Activated T-cell treated with anti-CD3 and anti-CD28 coated beads for 4 hours (primary cell): ENCODE data around the gene ACOT7.

Experiments used
- DNase-seq: peaks from one replicate; pipeline ENCODE4 v3.0.0-alpha.2; 2020

ACOT7 gene

DNA sequence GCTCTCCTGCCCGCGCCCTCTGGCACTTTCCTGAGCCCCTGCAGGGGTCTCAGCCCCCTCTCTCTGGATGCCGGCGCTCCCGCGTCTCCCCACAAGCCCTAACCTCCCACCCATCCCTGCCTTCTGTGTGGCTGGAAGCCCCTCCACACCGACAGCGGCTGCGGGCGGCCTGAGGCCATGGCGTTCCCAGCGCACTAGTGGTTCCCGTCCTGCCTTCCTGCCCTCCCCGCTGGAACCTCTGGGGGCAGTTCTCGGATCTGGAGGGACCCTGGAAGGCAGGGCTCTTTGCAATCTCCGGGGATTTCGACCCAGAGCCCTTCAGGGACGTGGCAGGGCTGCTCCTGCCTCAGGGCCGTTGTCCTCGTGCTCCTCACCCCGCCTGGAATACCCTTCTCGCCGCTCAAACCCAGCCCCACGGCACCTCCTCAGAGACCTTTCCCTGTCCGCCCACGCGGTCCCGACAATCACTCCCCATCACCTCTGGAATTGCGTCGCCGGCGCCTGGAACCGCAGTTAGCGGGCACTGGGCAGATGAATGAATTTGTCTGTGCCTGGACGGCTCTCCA is 30.5 kb upstream of the ACOT7 start:
- no peak for DNase-seq

DNA sequence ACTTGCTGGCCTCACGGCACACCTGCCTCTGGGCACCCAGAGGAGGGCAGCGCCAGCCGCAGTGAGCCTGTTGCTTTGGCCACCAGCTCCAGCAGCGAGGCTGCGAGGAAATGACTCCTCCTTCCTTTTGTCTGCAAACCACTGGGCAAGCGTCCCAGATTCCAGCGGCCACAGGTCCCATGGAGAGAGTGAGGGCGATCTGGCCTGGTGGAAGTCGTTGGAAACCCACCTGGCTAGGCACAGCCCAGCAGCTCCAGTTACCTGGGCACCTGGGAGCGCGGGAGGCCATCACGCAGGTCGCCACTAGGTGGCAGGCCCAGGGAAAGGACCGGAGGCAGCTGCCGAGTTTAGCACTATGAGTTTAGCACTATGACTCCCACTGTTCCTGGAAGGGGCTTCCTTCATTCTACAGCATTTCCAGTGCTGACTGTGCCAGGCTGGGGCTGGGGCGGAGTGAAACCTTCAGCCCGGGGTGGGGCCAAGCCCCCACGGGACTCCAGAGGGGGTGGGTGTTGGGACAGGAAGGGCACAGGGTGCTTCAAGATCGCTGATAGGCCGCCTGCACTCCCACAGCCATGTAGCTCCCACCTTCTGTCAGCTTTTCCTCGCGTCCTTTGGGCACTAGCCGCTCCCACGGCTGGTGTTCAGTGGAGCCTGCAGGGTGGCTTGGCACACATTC is 29.9 kb upstream of the ACOT7 start:
- DNase-seq = peak; percentile 69

DNA sequence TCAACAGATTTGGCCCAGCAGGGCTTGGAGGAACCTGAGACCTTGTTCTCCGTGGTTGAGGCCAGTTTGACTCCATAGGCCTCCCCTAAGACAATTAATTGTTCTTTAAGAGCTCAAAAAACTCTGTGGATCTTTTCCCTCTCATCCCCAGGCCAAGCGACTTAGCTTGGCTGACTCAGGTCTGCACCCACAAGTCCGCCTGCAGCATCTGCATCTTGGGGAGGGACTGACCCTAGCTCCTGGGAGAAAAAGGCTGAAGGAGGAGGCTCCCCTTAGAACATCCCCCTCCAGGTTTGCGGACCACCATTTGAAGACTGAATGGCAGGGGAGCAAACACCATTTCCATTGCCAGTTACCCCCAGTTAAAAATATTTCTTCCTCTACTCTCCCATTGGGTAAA is 27.7 kb upstream of the ACOT7 start:
- DNase-seq = no peak

DNA sequence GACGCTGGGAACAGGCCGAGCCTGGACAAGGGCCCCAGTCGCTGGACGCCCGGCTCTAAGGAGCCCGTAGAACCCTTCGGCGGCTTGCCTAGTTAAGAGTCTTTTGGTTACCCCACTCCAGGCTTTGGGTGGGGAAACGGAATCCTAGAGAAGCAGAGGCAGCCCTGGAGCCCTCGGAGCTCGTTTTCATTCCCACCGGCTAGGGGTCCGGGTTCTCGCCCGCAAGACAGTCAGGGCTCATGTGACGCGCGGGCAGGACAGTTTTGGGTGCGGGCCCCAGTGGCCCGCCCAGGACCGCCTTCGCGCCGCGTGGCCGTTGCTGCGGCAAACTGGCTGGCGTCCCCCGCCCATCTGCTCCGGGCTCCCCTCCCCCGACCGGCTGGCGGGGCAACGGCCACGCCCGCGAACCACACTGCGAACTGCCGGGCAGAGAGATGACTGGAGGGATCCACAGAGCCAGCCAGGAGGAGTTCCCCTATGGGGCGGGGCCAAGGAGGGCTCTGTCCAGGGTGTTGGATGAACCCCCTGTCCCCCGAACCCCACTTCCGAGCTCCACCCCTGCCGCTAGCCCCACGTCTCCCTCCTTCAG is 27.0 kb upstream of the ACOT7 start:
- DNase-seq = no peak

DNA sequence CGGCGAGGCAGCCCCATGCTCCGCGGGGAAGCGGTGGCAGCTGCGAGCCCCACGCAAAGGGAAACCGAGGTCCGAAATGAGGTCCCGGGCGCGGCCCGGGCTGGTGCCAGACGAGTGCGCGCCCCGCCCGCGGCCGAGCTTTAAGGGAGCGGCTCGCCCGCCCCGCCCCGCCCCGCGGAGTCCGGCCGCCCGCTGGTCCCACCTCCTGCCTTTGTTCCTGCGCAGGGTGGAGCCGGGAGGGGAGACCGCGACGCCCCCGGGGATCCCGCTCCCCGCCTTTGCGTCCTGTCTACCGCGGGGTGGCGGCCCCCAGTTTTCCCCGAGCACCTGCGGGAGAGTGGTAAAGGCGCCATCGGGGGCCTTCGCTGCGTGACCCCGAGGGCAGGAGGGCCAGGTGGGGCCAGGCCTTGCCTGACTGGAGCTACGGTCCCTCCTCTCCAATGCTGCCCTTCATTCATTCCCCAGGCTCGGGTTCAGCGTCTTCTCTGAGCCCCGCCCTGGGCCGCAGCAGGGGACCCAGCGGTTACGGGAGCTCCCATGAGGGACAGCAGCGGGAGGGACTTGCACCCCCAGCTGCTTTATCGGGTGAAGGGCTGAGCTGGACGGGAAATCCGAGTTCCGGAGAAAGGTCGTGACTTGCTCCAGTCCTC is 26.4 kb upstream of the ACOT7 start, which contains the start of gene HES2:
Gene HES2 (minus strand): TSS at position 116 of the 650 bp plus-strand sequence. CDS start 99 bp downstream, at position 17.
- no peak for DNase-seq

DNA sequence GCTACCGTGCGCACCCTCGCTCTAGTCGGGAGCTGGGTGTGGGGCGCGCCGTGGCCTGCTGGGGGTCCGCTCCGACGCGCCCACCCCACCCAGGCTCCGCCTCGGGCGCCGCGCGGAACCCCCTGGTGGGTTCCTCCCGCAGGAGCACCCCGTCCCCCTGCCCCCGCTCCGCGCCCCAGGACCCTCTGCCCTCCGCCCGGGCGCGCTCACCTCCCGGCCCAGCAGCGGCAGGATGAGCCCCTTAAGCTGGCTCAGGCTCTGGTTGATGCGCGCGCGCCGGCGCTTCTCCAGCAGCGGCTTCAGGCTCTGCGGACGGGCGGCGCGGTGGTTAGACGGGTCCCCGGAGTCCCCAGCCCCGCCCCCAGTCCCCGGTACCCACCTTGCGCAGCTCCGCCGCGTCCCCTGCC is 25.8 kb upstream of the ACOT7 start:
- DNase-seq = no peak

DNA sequence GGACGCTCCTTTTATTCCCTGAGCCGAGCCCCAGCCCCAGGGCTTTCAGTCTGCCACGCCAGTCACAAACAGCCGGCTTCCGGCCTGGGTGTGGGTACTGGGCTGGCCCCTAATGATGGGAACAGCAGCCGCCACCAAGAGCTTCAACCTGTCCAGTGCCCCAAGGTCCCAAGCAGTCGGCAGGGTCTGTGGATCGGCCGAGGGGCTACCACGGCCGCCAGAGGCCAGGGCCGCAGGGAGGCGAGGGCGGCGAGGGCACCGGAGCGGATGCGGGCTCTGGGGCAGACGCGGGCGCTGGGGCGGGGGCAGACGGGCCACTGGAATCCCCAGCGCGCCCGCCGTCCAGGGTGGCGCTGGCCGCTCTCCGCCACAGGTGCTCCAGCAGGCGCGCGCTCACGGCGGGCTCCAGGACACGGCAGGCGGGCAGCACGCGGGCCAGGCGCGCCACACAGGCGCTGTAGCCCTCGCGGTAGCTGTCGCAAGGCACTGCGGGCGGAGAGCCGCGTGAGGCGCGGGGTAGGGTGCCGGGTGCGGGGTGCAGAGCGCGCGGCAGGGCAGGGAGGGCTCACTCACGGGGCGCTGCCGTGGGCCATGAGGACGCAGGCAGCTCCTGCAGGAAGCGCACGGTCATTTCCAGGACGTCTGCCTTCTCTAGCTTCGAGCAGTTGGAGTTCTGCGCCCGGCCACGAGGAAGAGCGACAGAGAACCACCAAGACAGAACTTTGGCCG is 25.3 kb upstream of the ACOT7 start:
- DNase-seq = no peak

DNA sequence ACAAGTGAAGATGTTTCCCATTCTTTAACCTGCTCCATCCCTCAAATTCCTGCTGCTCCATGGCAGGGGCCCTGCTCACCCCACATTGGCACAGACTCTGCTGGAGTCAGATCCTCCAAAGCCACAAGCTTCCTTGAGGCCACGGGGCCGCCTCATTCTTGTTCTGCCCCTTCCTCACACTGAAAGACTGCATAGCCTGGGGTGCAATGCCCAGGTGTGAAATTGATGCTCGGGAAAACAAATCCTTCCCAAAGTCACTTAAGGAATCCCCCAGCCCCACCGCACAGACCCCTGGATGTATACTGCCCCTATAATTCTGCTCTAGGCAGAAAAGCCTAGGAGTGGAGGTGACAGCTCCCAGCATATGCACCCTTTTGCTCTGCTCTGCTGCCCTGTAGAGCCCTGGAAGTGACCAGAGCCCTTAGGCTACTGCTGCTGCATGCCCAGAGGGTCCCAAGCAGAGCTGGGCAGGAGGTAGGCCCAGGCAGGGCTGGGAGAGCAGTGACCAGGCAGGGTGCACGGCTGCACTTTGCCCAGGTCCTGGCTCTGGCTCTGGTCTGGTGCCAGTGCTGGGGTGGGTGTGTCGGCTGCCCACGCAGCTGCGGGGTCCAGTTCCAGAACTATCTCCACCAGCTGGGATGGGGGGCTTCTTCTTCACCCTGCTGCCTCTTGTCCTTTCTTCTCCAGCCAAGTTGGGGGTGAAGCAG is 24.5 kb upstream of the ACOT7 start:
- no peak for DNase-seq

DNA sequence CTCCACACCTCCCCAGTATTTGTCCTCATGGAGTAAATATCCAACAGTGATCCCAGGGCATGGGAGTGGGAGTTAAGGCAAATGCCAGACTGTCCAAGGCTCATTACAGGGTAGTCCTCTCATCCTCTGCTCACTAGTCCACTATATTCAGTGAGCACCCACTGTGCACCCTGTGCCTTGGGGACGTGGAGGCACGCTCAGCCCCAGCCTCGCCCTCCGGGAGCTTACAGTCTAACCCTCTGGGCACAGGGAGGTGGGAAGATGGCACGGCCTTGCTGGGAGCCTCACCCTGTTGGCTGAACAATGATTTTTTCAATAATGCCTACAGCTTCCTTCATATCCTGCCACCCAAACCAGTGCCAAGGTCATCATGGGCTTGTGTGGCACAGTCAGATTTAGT is 23.3 kb upstream of the ACOT7 start:
- no peak for DNase-seq

DNA sequence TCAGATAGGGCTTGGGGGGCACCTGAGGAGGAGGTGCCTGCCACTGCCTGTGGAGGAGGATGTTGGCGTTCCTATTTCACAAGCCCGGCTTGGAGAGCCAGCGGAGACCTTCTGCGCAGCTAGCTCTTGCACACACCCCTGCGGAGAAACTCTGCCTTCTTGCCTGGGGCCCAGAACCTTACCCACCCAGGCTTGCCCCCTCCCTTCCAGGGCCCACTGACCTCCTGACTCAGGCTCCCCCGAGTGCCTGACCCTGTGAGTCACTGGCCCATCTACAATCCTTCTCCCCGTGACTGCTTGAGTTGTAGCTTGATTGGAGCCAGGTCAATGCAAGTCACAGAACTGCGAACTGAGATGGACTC is 22.7 kb upstream of the ACOT7 start:
- no peak for DNase-seq

DNA sequence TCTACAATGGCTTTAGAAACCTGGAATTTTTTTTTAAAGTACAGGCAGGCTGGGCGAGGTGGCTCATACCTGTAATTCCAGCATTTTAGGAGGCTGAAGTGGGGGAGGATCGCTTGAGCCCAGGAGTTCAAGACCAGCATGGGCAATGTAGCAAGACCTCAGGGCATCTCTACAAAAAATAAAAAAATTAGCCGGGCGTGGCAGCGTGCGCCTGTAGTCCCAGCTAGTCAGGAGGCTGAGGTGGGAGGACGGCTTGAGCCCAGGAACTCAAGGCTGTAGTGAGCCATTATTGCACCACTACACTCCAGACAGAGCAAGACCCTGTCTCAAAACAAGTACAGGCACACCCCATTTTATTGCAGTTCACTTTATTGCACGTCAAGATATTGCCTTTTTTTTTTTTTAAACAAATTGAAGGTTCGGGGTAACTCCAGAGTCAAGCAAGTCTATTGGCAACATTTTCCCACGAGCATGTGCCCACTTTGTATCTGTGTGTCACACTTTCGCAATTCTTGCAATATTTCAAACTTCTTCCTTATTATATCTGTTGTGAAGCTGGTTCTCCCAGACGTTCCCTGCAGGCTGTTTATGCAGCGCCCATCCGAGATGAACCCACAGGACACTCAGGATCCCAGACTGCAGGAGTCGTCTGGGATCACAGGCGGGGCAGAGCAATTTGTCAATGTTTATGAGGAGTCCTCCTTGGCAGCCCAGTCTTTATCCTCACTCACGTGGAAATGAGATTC is 21.5 kb upstream of the ACOT7 start:
- DNase-seq = no peak

DNA sequence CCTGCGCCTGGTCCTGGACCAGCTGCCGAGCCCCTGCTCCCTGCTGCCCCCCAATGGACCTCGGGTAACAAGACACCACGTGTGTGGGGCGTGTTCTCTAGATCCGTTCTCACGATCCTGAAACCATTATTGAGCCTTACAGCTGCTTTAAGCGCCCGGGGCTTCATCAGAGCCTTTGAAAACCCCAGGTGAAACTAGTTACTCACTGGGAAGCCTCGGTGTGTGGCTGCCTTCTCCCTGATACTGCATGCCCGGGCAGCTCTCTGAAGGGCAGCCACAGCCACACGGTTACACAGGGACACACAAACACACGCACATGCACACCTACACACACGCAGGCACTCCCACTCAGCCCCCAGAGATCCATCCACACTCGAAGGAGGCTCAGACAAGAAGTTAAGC is 20.9 kb upstream of the ACOT7 start:
- DNase-seq = no peak

DNA sequence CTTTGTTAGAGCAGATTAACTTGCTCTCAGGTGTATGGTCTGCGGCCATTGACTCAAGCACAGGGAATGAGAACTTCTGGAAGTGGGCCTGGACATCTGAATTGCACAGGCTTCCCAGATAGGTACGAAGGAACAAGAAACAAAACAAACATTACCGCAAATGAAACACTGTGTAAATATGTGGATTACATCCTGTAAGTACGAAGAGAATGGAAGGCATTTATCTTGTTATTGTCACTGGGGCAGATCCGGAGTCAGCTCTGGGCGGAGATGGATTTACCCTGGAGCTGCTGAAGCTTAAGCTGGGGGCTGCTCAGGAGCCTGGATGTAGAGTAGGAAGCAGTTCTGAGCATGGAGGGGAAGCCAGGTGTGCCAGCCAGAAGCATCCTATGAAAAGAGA is 19.3 kb upstream of the ACOT7 start:
- no peak for DNase-seq

DNA sequence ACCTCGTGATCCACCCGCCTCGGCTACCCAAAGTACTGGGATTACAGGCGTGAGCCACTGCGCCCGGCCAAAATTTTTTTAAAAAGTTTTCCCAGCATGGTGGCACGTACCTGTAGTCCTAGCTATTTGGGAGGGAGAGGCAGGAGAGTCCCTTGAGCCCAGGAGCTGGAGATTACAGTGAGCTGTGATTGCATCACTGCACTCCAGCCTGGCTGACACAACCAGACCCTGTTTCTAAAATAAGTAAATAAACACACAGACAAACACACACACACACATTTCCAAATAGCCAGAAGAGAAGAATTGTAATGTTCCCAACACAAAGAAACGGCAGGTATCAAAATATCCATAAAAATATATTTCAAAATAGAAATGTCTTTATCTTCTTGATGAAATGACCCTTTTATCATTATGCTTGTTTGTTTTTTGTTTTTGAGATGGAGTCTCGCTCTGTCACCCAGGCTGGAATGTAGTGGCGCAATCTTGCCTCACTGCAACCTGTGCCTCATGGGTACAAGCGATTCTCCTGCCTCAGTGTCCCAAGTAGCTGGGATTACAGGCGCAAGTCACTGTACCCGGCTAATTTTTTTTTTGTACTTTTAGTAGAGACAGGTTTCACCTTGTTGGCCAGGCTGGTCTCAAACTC is 16.8 kb upstream of the ACOT7 start:
- no peak for DNase-seq

DNA sequence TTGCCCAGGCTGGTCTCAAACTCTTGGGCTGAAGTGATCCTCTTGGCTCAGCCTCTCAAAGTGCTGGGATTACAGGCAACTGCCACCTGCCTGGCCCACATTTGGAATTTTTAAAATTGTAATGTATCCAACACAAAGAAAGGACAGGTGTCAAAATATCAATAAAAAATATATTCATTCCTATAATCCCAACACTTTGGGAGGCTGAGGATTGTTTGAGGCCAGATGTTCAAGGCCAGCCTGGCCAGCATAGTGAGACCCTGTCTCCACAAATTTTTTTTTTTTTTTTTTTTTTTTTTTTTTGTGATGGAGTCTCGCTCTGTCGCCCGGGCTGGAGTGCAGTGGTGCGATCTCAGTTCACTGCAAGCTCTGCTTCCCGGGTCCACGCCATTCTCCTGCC is 16.2 kb upstream of the ACOT7 start:
- DNase-seq = no peak

DNA sequence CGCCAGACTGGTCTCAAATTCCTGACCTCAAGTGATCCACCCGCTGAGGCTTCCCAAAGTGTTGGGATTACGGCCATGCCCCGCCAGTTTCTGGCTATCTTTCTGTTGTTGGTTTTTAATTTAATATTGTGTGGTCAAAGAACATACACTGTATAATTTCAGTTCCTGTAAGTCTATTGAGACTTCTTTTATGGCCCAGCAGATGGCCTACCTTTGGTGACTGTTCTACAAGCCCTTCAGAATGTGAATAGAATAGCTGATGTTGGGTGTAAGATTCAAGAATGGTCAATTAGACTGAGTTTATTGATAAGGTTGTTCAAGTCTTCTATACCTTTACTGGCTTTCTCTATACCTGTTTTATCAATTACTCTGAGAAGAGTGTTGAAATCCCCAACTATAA is 15.5 kb upstream of the ACOT7 start:
- DNase-seq = no peak

DNA sequence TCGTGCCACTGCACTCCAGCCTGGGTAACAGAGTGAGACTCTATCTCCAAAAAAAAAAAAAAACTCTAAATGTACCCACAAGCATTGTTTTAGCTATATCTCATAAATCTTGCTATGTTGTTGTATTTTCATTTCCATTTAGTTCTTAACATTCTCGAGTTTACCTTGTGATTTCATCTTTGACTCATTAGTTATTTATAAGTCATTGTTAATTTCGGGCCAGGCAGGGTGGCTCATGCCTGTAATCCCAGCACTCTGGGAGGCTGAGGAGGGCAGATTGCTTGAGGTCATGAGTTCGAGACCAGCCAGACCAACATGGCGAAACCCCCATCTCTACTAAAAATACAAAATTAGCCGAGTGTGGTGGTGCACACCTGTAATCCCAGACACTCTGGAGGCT is 14.5 kb upstream of the ACOT7 start:
- no peak for DNase-seq

DNA sequence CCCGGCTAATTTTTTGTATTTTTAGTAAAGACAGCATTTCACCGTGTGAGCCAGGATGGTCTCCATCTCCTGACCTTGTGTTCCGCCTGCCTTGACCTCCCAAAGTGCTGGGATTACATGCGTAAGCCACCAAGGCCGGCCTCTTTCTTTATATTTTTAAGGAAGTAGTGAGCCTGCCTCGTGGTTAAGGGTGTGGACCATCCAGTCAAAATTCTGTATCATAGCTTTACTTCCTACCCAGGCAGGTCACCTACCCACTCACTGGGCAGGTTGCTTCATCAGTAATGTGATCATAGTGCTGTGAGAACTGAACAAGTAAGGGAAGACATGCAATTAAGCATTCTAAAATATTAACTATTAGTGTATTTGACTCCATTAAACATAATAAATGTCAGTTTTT is 8.1 kb upstream of the ACOT7 start:
- no peak for DNase-seq

DNA sequence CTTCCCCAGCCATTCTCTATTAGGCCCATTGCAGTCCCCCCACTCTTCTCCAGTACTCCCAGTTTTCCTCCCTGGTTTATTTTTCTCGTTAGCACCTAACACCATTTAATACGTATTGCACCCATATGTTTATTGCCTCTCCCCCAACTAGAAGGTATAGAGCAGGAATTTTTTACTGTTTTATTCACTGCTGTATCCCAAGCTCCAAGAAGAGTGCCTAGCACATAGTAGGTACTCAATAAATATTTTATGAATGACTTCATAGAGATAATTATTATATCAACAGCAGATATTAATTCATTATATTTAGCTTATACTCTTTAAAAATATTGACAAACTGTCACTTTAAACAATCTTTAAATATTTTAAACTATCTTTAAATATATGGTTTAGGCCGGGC is 5.7 kb upstream of the ACOT7 start:
- no peak for DNase-seq

DNA sequence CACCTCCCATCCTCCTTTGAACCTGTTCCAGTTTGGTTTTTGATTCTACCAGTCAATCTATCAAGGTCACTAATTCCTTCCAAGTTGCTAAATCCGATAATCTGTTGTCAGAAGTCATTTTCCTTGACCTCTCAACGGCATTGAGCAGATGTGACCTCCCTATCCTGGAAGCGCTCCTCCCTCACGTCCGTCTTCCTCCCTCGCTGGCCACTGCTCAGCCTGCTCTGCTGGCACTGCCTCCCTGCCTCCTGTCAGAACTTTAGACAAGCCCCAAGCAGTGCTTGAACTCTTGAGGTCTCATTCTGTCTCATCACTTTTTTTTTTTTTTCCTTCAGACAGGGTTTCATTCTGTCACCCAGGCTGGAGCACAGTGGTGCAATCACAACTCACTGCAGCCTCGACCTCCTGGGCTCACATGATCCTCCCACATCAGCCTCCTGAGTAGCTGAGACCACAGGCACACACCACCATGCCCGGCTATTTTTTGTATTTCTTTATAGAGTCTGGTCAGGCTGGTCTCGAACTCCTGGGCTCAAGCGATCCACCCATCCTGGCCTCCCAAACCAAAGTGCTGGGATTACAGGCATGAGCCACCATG is 4.4 kb upstream of the ACOT7 start:
- DNase-seq = no peak

DNA sequence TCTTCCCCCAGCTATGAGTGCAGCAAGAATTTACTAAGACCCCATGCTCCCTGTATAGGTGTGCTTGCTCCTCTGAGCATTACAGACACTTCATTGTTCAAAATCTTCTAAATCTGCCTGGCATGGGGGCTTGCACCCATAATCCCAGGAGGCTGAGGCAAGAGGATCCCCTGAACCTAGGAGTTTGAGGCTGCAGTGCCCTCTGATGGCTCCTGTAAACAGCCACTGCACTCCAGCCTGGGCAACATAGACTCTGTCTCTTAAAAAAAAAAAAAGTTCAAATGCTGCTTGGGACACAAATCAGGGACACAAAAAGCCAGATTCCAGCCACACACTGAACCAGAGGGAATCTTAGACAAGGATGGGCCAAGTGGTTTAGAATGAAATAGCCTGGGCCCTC is 3.4 kb upstream of the ACOT7 start:
- no peak for DNase-seq
